HAP-1 (cell line): ENCODE data around the gene NDUFAF8.
A peak's percentile ranks its signal among the peaks of the same experiment; 100 is the strongest.

ENCODE experiments used
- DNase-seq, 2 experiments: peaks; one replicate each; pipeline ENCODE4 v3.0.0-alpha.2; 2016 to 2020; ENCODE audit warnings: low spot score in 2 of 2
- H3K27me3 ChIP-seq: fragments of 250-450 bp; sonication (Bioruptor Pico); 2 replicates; pipeline ENCODE4 v1.5.1; 2020; ENCODE audit warnings: low read depth, mild to moderate bottlenecking, moderate library complexity
- H3K36me3 ChIP-seq: fragments of 250-450 bp; sonication (Bioruptor Pico); replicated peaks from 2 replicates; pipeline ENCODE4 v1.5.1; 2020; ENCODE audit warnings: mild to moderate bottlenecking
- H3K4me1 ChIP-seq: fragments of 250-450 bp; sonication (Bioruptor Pico); 2 replicates; pipeline ENCODE4 v1.5.1; 2020; ENCODE audit warnings: mild to moderate bottlenecking
- H3K4me3 ChIP-seq: fragments of 250-450 bp; sonication (Bioruptor Pico); 2 replicates; pipeline ENCODE4 v1.5.1; 2020; ENCODE audit warnings: mild to moderate bottlenecking, moderate library complexity
- H3K9me3 ChIP-seq: fragments of 250-450 bp; sonication (Bioruptor Pico); 2 replicates; pipeline ENCODE4 v1.5.1; 2020; ENCODE audit warnings: mild to moderate bottlenecking, moderate library complexity
- in situ Hi-C: fragments of 300-500 bp; cut with MboI; formaldehyde crosslinking; loops from 3 replicates; pipeline ENCODE4 v1.14.3; 2020; ENCODE audit warnings: low sequenced_read_pairs, inconsistent platforms, mixed read lengths

The NDUFAF8 gene

DNA sequence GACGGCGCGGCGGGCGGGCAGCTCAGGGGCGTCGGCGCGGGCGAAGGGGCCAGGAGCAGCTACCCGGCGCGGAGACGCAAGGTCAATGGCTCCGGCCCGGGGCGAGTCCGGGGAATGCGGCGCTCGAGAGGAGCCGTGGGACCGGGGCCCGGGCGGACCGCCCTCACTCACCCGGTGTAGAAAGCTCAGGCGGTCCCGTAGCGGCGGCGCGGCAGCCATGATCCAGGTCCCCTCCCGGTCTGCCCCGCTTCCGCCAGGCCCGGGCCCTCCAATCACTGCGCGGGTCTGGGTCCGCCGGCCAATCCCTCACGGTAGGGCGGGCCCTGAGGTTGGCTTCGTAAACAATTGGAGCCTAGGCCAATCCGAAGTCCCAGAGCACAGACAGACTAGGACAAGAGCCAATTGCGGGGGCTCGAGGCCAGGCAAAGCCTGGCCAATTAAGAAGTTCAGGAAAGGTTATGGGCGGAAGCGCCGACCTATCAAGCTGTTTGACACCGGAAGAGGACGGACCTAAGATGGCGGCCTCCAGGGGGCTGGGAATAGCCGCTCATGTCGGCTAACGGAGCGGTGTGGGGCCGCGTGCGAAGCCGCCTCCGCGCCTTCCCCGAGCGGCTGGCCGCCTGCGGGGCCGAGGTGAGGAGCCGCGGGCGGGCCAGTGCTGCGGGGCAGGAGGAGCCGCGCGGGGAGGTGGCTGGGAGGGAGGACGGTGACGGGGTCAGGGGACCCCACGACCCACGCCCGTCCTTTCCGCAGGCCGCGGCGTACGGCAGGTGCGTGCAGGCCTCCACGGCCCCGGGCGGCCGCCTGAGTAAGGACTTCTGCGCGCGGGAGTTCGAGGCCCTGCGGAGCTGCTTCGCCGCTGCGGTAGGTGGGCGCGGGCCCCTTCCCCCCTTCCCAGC, at the start of gene NDUFAF8, which contains the start of gene TEPSIN:
Gene NDUFAF8, plus strand, starts transcription at position 504 of the 899 bp plus-strand sequence. Its CDS starts 46 bp downstream, at position 550.
Gene TEPSIN, minus strand, starts transcription at position 241 of the 899 bp plus-strand sequence. Its CDS starts 22 bp downstream, at position 219.
- H3K9me3 ChIP-seq = no peaks in the 10 kb centered on the region
- no peaks in the 10 kb centered on the region for H3K27me3 ChIP-seq
- peaks cover 19% of the 10 kb centered on the region for H3K36me3 ChIP-seq
- in situ Hi-C loops = no loop called here
- H3K4me1 ChIP-seq = peaks cover 3% of the 10 kb centered on the region; the same call in 1 of the 2 replicates
- DNase-seq = peak; percentile 97 to 99
- peak within 1 kb of the TSS; percentile 71 for H3K4me3 ChIP-seq

GRCh38 chr17:81189670-81190530, 49.2 kb upstream of the NDUFAF8 start:
- H3K36me3 ChIP-seq = peaks cover 8% of the 10 kb centered on the region
- no peaks in the 10 kb centered on the region for H3K9me3 ChIP-seq
- no peaks in the 10 kb centered on the region for H3K4me1 ChIP-seq
- H3K4me3 ChIP-seq = no peak overlapping the region
- no peaks in the 10 kb centered on the region; the same call in 1 of the 2 replicates for H3K27me3 ChIP-seq
- in situ Hi-C loops = no loop called here
- DNase-seq = no peak

GRCh38 chr17:81190591-81190990, 48.5 kb upstream of the NDUFAF8 start:
- Histone ChIP-seq H3K36me3 (peaks cover 14% of the 10 kb centered on the region), H3K27me3 (no peaks in the 10 kb centered on the region), H3K4me1 (no peaks in the 10 kb centered on the region), H3K4me3 (no peak overlapping the region), H3K9me3 (no peaks in the 10 kb centered on the region)
- in situ Hi-C loops = no loop called here
- no peak for DNase-seq

- in situ Hi-C loops = no loop called here
- no peaks in the 10 kb centered on the region for H3K27me3 ChIP-seq
- no peaks in the 10 kb centered on the region for H3K4me1 ChIP-seq
- H3K36me3 ChIP-seq = peaks cover 14% of the 10 kb centered on the region
- H3K9me3 ChIP-seq = no peaks in the 10 kb centered on the region
- H3K4me3 ChIP-seq = no peak overlapping the region
- DNase-seq = no peak
Observed at GRCh38 chr17:81191116-81191515, 48.0 kb upstream of the NDUFAF8 start.

- Histone ChIP-seq H3K9me3 (no peaks in the 10 kb centered on the region), H3K36me3 (peaks cover 16% of the 10 kb centered on the region), H3K4me1 (no peaks in the 10 kb centered on the region), H3K27me3 (no peaks in the 10 kb centered on the region), H3K4me3 (no peak overlapping the region)
- in situ Hi-C loops = no loop called here
- no peak for DNase-seq
Observed at GRCh38 chr17:81191646-81192045, 47.5 kb upstream of the NDUFAF8 start.

GRCh38 chr17:81192386-81193050, 46.6 kb upstream of the NDUFAF8 start:
- no peaks in the 10 kb centered on the region for H3K27me3 ChIP-seq
- in situ Hi-C loops = no loop called here
- DNase-seq = no peak
- no peaks in the 10 kb centered on the region for H3K9me3 ChIP-seq
- H3K36me3 ChIP-seq = peaks cover 17% of the 10 kb centered on the region
- H3K4me3 ChIP-seq = no peak overlapping the region
- H3K4me1 ChIP-seq = no peaks in the 10 kb centered on the region

GRCh38 chr17:81193051-81193410, 46.1 kb upstream of the NDUFAF8 start:
- in situ Hi-C loops = no loop called here
- H3K27me3 ChIP-seq = no peaks in the 10 kb centered on the region
- H3K36me3 ChIP-seq = peaks cover 17% of the 10 kb centered on the region
- no peak for DNase-seq
- no peak overlapping the region for H3K4me3 ChIP-seq
- no peaks in the 10 kb centered on the region for H3K4me1 ChIP-seq
- H3K9me3 ChIP-seq = no peaks in the 10 kb centered on the region

- no peak overlapping the region for H3K4me3 ChIP-seq
- H3K4me1 ChIP-seq = no peaks in the 10 kb centered on the region
- no peaks in the 10 kb centered on the region for H3K27me3 ChIP-seq
- DNase-seq = no peak
- H3K9me3 ChIP-seq = no peaks in the 10 kb centered on the region
- peaks cover 17% of the 10 kb centered on the region for H3K36me3 ChIP-seq
- in situ Hi-C loops = no loop called here
Observed at GRCh38 chr17:81193470-81194224, 45.5 kb upstream of the NDUFAF8 start.

DNA sequence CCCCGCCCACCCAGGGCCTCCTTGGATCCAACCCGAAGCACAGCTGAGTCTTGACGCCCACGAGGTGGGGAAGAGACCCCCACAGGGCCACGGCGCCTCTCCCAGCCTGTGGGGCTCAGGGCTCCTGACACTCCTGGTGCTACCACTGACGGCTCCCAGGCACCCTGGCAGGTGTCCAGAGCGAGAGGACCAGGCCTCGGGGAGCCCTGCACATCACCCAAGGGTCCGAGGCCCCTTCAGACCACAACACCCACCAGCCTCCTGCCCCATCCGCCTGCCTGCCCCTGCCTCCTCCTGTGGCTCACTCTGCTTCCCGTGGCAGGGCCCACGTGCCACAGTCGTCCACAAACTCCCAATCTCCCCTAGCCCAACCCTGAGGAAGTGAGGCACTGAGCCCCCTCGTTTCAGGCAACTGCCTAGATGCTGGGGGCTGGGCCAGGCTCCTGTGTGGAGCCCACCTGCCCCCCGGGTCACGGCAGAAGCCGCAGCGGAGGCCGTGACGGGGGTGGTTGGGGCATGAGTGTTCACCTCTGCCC, 44.8 kb upstream of the NDUFAF8 start:
- H3K27me3 ChIP-seq = no peaks in the 10 kb centered on the region
- H3K4me1 ChIP-seq = no peaks in the 10 kb centered on the region
- H3K36me3 ChIP-seq = peaks cover 17% of the 10 kb centered on the region
- no peak for DNase-seq
- in situ Hi-C loops = no loop called here
- no peak overlapping the region for H3K4me3 ChIP-seq
- no peaks in the 10 kb centered on the region for H3K9me3 ChIP-seq

- H3K27me3 ChIP-seq = no peaks in the 10 kb centered on the region
- in situ Hi-C loops = no loop called here
- no peak overlapping the region for H3K4me3 ChIP-seq
- DNase-seq = no peak
- H3K36me3 ChIP-seq = peaks cover 16% of the 10 kb centered on the region
- H3K9me3 ChIP-seq = no peaks in the 10 kb centered on the region
- no peaks in the 10 kb centered on the region for H3K4me1 ChIP-seq
Observed at GRCh38 chr17:81194941-81195901, 43.9 kb upstream of the NDUFAF8 start.

DNA sequence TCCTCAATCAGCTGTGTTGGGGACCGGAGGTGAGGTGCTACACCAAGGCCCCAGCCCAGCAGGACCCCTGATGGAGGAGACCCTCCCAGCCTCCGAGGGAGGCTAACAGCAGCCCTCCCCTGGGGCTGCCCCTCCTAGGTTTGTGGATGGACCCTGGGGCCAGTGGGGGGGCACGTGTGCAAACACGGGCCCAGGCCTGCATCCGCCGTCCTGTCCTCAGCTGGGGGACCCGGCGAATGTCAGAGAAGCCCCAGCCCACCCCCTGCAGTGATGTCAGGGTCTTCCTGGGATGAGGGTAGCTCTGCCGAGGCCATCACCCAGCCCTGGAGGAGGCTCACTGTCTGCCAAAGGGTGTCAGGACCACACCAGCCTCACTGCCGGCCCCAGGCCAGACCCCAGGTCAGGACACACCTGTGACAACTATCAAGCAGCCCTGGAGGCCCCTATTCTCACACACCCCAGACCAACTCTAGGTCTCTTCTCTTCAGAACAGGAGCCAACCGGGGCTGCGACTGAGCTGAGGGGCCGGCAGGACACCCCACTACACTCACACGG, 43.1 kb upstream of the NDUFAF8 start:
- in situ Hi-C loops = no loop called here
- Histone ChIP-seq H3K4me3 (no peak overlapping the region), H3K36me3 (peaks cover 16% of the 10 kb centered on the region), H3K9me3 (no peaks in the 10 kb centered on the region), H3K27me3 (no peaks in the 10 kb centered on the region), H3K4me1 (no peaks in the 10 kb centered on the region)
- no peak for DNase-seq
